Lower leg skin (tissue), 4 donors: ENCODE results near the gene DUSP22. TPM values are rescaled to one million over a fixed set of nuclear protein-coding genes. Genes with fewer than 3 reads are reported as not detected.
A peak's percentile ranks its signal among the peaks of the same experiment; 100 is the strongest.

Experiments
- DNase-seq, 2 donors: peaks; one replicate each; pipeline ENCODE4 v3.0.0-alpha.2; 2019; ENCODE audit warnings: low spot score in 2 of 2
- H3K4me3 ChIP-seq: fragments of 200-600 bp; sonication (generic); 2 replicates; pipeline ENCODE4 v1.5.1; 2017; ENCODE audit warnings: mild to moderate bottlenecking, low read depth; ENCODE audit not compliant: poor library complexity, severe bottlenecking
- POLR2A ChIP-seq, 2 donors: fragments of 450-650 bp; IDR thresholded peaks; one replicate each; pipeline ENCODE4 v1.6.1; 2016 to 2017; ENCODE audit warnings: antibody characterized with exemption in 2 of 2, mild to moderate bottlenecking in 1 of 2, moderate library complexity in 1 of 2
- WGBS, 2 donors: methylation state at CpG; one replicate each; pipeline ENCODE4 v1.1.5; 2018; 5-methylcytosine and 5-hydroxymethylcytosine counted together
- intact Hi-C: fragments of 100-400 bp; cut with DNase I; formaldehyde crosslinking; loops from one replicate; pipeline ENCODE4 v1.15.0; 2023; ENCODE audit warnings: low total_unique reads
- total RNA-seq, 4 donors: library from RNA; depleted of rRNA; stranded (reverse); fragments of >200 nt; gene quantifications; one replicate each; pipeline ENCODE4 v1.1.0, GENCODE V29; 2016
- TF ChIP-seq, protein P1 (sequence below), 3 donors: fragments of 450-650 bp; IDR thresholded peaks; one replicate each; pipeline ENCODE4 v1.5.1; 2016; ENCODE audit warnings: antibody characterized with exemption in 3 of 3, mild to moderate bottlenecking in 3 of 3, moderate library complexity in 2 of 3

Gene DUSP22
- total RNA-seq, 4 donors from 2014 or later, result 53.2 to 81.1 (median 63.4) TPM

- intact Hi-C loops, result no loop called here
- peak in 1 of 2 donors; percentile 76 for DNase-seq
- TF ChIP-seq, protein P1, sequence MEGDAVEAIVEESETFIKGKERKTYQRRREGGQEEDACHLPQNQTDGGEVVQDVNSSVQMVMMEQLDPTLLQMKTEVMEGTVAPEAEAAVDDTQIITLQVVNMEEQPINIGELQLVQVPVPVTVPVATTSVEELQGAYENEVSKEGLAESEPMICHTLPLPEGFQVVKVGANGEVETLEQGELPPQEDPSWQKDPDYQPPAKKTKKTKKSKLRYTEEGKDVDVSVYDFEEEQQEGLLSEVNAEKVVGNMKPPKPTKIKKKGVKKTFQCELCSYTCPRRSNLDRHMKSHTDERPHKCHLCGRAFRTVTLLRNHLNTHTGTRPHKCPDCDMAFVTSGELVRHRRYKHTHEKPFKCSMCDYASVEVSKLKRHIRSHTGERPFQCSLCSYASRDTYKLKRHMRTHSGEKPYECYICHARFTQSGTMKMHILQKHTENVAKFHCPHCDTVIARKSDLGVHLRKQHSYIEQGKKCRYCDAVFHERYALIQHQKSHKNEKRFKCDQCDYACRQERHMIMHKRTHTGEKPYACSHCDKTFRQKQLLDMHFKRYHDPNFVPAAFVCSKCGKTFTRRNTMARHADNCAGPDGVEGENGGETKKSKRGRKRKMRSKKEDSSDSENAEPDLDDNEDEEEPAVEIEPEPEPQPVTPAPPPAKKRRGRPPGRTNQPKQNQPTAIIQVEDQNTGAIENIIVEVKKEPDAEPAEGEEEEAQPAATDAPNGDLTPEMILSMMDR (IDR thresholded peaks at IDR 0.05), result no peak
- no peak for TF ChIP-seq POLR2A (IDR thresholded peaks at IDR 0.05)
- WGBS, 2 donors, result 35 to 41% methylated on average over 8 of the region's 8 CpGs
- H3K4me3 ChIP-seq, result no peak overlapping the region
Measured at GRCh38 chr6:328136-328670, 35.9 kb downstream of the DUSP22 start.

GRCh38 chr6:328924-329323 is 36.6 kb downstream of the DUSP22 start:
- WGBS, 2 donors, result 87 to 88% methylated on average over 7 of the region's 7 CpGs
- DNase-seq, result no peak
- intact Hi-C loops, result no loop called here
- TF ChIP-seq POLR2A (IDR thresholded peaks at IDR 0.05), result no peak
- TF ChIP-seq, protein P1 (IDR thresholded peaks at IDR 0.05), result no peak
- no peak overlapping the region for H3K4me3 ChIP-seq

DNA sequence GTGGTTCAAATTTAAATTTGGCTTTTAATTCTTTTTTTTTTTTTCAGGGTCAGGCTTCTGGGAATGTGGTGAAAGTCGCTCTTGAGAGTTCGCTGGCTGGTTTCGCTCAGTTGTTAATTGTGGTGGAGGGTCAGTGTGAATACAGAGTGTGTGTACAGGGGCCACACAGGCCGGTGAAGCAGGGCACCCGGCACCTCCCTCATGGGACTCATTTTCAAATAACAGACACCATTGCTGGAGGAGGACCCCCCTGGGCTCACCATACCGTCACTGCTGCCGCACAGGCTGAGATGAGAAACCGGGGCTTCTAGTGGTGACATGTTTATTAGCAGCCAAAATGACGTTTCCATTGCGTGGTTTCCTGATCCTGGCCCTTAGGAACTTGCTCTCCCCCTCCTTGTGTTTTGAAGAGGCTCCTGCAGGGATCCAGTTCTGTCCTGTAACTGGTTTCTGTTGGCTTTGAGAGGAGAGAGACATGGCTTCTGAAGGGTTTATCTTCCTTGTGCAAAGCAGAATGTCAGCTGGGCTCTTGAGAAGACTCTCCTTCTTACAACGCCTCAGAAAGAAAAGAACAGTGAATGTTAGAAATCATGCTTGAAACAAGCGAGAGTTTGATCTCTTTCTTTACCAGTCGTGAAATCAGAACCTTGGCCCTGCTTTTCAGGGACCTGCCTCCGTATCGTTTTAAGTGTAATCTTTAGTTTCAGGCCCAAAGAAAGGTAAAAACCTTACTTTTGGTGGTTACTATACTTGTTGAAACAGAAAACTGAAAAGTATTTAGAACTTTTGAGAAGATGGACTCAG is 37.8 kb downstream of the DUSP22 start:
- intact Hi-C loops, result no loop called here
- 82 to 86% methylated on average over 15 of the region's 15 CpGs for WGBS, 2 donors
- TF ChIP-seq, protein P1 (IDR thresholded peaks at IDR 0.05), result no peak
- TF ChIP-seq POLR2A (IDR thresholded peaks at IDR 0.05), result no peak
- H3K4me3 ChIP-seq, result no peak overlapping the region
- no peak for DNase-seq

DNA sequence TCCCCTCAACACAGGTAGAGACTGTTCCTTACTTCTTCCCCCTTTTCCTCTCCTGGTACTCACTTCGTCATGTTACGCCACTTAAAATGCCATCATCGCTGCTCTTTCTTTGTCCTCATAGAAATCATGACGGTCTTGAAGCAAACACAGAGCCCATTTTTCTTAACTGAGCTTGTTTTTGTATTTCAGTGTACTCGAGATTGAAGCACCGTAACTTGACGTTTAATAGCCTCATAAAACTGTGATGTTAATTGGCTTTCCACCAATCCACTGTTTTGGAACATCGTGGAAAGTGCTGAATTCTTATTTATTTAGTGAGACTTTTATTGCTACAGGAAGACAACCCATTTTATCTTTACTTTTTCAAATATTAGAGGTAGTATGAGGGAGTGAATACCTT is 38.7 kb downstream of the DUSP22 start:
- TF ChIP-seq POLR2A (IDR thresholded peaks at IDR 0.05), result no peak
- TF ChIP-seq, protein P1 (IDR thresholded peaks at IDR 0.05), result no peak
- intact Hi-C loops, result no loop called here
- H3K4me3 ChIP-seq, result no peak overlapping the region
- WGBS, 2 donors, result 74 to 75% methylated on average over 8 of the region's 8 CpGs
- DNase-seq, result no peak

- 78 to 84% methylated on average over 13 of the region's 13 CpGs for WGBS, 2 donors
- intact Hi-C loops, result no loop called here
- H3K4me3 ChIP-seq, result no peak overlapping the region
- TF ChIP-seq, protein P1 (IDR thresholded peaks at IDR 0.05), result no peak
- TF ChIP-seq POLR2A (IDR thresholded peaks at IDR 0.05), result no peak
- DNase-seq, result no peak
Measured at GRCh38 chr6:331622-332521, 39.6 kb downstream of the DUSP22 start.
